ENCODE measurements around the gene RABGAP1. TPM values are rescaled to one million over a fixed set of nuclear protein-coding genes. Genes with fewer than 3 reads are reported as not detected.

RABGAP1 gene
- total RNA-seq, 4 donors from 2014 or later, result 66.1 to 83.1 (median 73.4) TPM

- Histone ChIP-seq H3K4me1 (peaks cover 0 to 4% (median 0%) of the 10 kb centered on the region in 4 donors), H3K27ac (no peak overlapping the region), H3K4me3 (no peak overlapping the region), H3K36me3 (peaks cover 0 to 74% (median 5%) of the 10 kb centered on the region in 3 donors), H3K27me3 (no peaks in the 10 kb centered on the region), H3K9me3 (no peaks in the 10 kb centered on the region)
- TF ChIP-seq CTCF (IDR thresholded peaks at IDR 0.05) (no peak), EP300 (IDR thresholded peaks at IDR 0.05) (no peak), POLR2A (IDR thresholded peaks at IDR 0.05) (no peak)
- WGBS, 2 donors, result 74 to 75% methylated on average over 11 of the region's 11 CpGs
- DNase-seq (ENCODE audit: low spot score in 2 of 2), result no peak
Measured at GRCh38 chr9:123107639-123108285, 166.9 kb downstream of the RABGAP1 start.

GRCh38 chr9:123108976-123109375 lies 168.2 kb downstream of the RABGAP1 start:
- Histone ChIP-seq H3K36me3 (peaks cover 0 to 62% (median 0%) of the 10 kb centered on the region in 3 donors), H3K27me3 (no peaks in the 10 kb centered on the region), H3K4me3 (no peak overlapping the region), H3K4me1 (peaks cover 0 to 4% (median 0%) of the 10 kb centered on the region in 4 donors), H3K27ac (no peak overlapping the region), H3K9me3 (no peaks in the 10 kb centered on the region)
- no peak for TF ChIP-seq EP300 (IDR thresholded peaks at IDR 0.05)
- TF ChIP-seq POLR2A (IDR thresholded peaks at IDR 0.05), result no peak
- TF ChIP-seq CTCF (IDR thresholded peaks at IDR 0.05), result no peak
- DNase-seq (ENCODE audit: low spot score in 2 of 2), result no peak
- whole genome bisulfite sequencing, 2 donors, result 85 to 89% methylated on average over 9 of the region's 9 CpGs

GRCh38 chr9:123109540-123110279 lies 168.9 kb downstream of the RABGAP1 start:
- Histone ChIP-seq H3K36me3 (peaks cover 0 to 55% (median 0%) of the 10 kb centered on the region in 3 donors), H3K4me3 (no peak overlapping the region), H3K9me3 (no peaks in the 10 kb centered on the region), H3K27me3 (no peaks in the 10 kb centered on the region), H3K4me1 (peaks cover 0 to 4% (median 0%) of the 10 kb centered on the region in 4 donors), H3K27ac (no peak overlapping the region)
- 85 to 86% methylated on average over 13 to 15 of the region's 15 CpGs for WGBS, 2 donors
- TF ChIP-seq EP300 (IDR thresholded peaks at IDR 0.05) (no peak), CTCF (IDR thresholded peaks at IDR 0.05) (no peak), POLR2A (IDR thresholded peaks at IDR 0.05) (no peak)
- no peak for DNase-seq (ENCODE audit: low spot score in 2 of 2)

GRCh38 chr9:123111427-123112014 lies 170.7 kb downstream of the RABGAP1 start:
- DNase-seq (ENCODE audit: low spot score in 2 of 2), result no peak
- Histone ChIP-seq H3K9me3 (no peaks in the 10 kb centered on the region), H3K4me3 (no peak overlapping the region), H3K27ac (no peak overlapping the region), H3K4me1 (peaks cover 0 to 4% (median 0%) of the 10 kb centered on the region in 4 donors), H3K36me3 (peaks cover 0 to 41% (median 0%) of the 10 kb centered on the region in 3 donors), H3K27me3 (no peaks in the 10 kb centered on the region)
- WGBS, 2 donors, result 64 to 70% methylated on average over 8 of the region's 8 CpGs
- TF ChIP-seq CTCF (IDR thresholded peaks at IDR 0.05) (no peak), POLR2A (IDR thresholded peaks at IDR 0.05) (no peak), EP300 (IDR thresholded peaks at IDR 0.05) (no peak)

All from tibial nerve (tissue), 4 donors.